ENCODE data around the gene NDUFV1.

Gene NDUFV1

GRCh38 chr11:67606093-67606491 is 644 bp upstream of the NDUFV1 start:
- TF ChIP-seq SNAI2 (CRISPR knock-in tag; IDR thresholded peaks at IDR 0.05): no peak
- TF ChIP-seq ZFP3 (CRISPR knock-in tag; IDR thresholded peaks at IDR 0.05): no peak
- TF ChIP-seq OSR1 (CRISPR knock-in tag; IDR thresholded peaks at IDR 0.05): no peak
- TF ChIP-seq ESRRG (CRISPR knock-in tag; IDR thresholded peaks at IDR 0.05): no peak
- no peak for TF ChIP-seq CSDC2 (CRISPR knock-in tag; IDR thresholded peaks at IDR 0.05)
- no peak for TF ChIP-seq RARB (CRISPR knock-in tag; IDR thresholded peaks at IDR 0.05)
- TF ChIP-seq CSRNP3 (CRISPR knock-in tag; IDR thresholded peaks at IDR 0.05): no peak
- no peak for TF ChIP-seq ZC3H10 (CRISPR knock-in tag; IDR thresholded peaks at IDR 0.05)
- no peak for TF ChIP-seq ZNF8 (CRISPR knock-in tag; IDR thresholded peaks at IDR 0.05)
- TF ChIP-seq TSHZ2 (CRISPR knock-in tag; IDR thresholded peaks at IDR 0.05): no peak
- TF ChIP-seq ISL1 (CRISPR knock-in tag; IDR thresholded peaks at IDR 0.05): no peak
- no peak for TF ChIP-seq TOX (CRISPR knock-in tag; IDR thresholded peaks at IDR 0.05; ENCODE audit: borderline replicate concordance)
- TF ChIP-seq ARNTL (CRISPR knock-in tag; IDR thresholded peaks at IDR 0.05; ENCODE audit: borderline replicate concordance, low read depth): no peak
- no peak for TF ChIP-seq GLIS3 (CRISPR knock-in tag; IDR thresholded peaks at IDR 0.05)
- no peak for TF ChIP-seq PPARA (CRISPR knock-in tag; IDR thresholded peaks at IDR 0.05; ENCODE audit: borderline replicate concordance)
- TF ChIP-seq CREB5 (CRISPR knock-in tag; IDR thresholded peaks at IDR 0.05; ENCODE audit: low read depth): no peak
- TF ChIP-seq ZNF70 (CRISPR knock-in tag; IDR thresholded peaks at IDR 0.05): no peak
- no peak for TF ChIP-seq ZFP30 (CRISPR knock-in tag; IDR thresholded peaks at IDR 0.05)
- ATAC-seq: no peak; the same call in 2 of the 3 replicates

- TF ChIP-seq CREB5 (CRISPR knock-in tag; IDR thresholded peaks at IDR 0.05; ENCODE audit: low read depth) (no peak), GLIS3 (CRISPR knock-in tag; IDR thresholded peaks at IDR 0.05) (no peak), ARNTL (CRISPR knock-in tag; IDR thresholded peaks at IDR 0.05; ENCODE audit: borderline replicate concordance, low read depth) (no peak), PPARA (CRISPR knock-in tag; IDR thresholded peaks at IDR 0.05; ENCODE audit: borderline replicate concordance) (no peak), SNAI2 (CRISPR knock-in tag; IDR thresholded peaks at IDR 0.05) (no peak), TCF4 (CRISPR knock-in tag; IDR thresholded peaks at IDR 0.05; ENCODE audit: borderline replicate concordance) (no peak), ISL1 (CRISPR knock-in tag; IDR thresholded peaks at IDR 0.05) (no peak), ZC3H10 (CRISPR knock-in tag; IDR thresholded peaks at IDR 0.05) (no peak), ESRRG (CRISPR knock-in tag; IDR thresholded peaks at IDR 0.05) (no peak), TOX (CRISPR knock-in tag; IDR thresholded peaks at IDR 0.05; ENCODE audit: borderline replicate concordance) (no peak), ZNF70 (CRISPR knock-in tag; IDR thresholded peaks at IDR 0.05) (no peak), PATZ1 (CRISPR knock-in tag; IDR thresholded peaks at IDR 0.05; ENCODE audit: borderline replicate concordance) (no peak), OSR1 (CRISPR knock-in tag; IDR thresholded peaks at IDR 0.05) (no peak), CSDC2 (CRISPR knock-in tag; IDR thresholded peaks at IDR 0.05) (no peak), ZFP30 (CRISPR knock-in tag; IDR thresholded peaks at IDR 0.05) (no peak)
- ATAC-seq: no peak
Observed at GRCh38 chr11:67607507-67607906, 771 bp downstream of the NDUFV1 start.

GRCh38 chr11:67608486-67608885 is 1.8 kb downstream of the NDUFV1 start:
- no peak for ATAC-seq

More at GRCh38 chr11:67608486-67608885, 1.8 kb downstream of the NDUFV1 start:
- no peak for TF ChIP-seq ZFP3 (CRISPR knock-in tag; IDR thresholded peaks at IDR 0.05)
